Liver (tissue), 9 donors: ENCODE results near the gene FAU. TPM values are rescaled to one million over a fixed set of nuclear protein-coding genes. Genes with fewer than 3 reads are reported as not detected.

Experiments
- DNase-seq: peaks from one replicate; pipeline ENCODE4 v3.0.0-alpha.2; 2017; ENCODE audit warnings: low spot score
- H3K27ac ChIP-seq, 2 donors: one replicate each; pipeline ENCODE4 v1.7.0; 2013; ENCODE audit warnings: inconsistent platforms in 2 of 2, low read length in 2 of 2, control low read depth in 1 of 2, low read depth in 1 of 2, mild to moderate bottlenecking in 1 of 2
- H3K27me3 ChIP-seq, 4 donors: one replicate each; pipeline versions ENCODE4 v1.6.1 to v1.7.0; 2013; ENCODE audit warnings: low read length in 3 of 4, inconsistent platforms in 1 of 4, mild to moderate bottlenecking in 1 of 4, moderate library complexity in 1 of 4; ENCODE audit not compliant: control insufficient read depth in 4 of 4, insufficient read depth in 4 of 4
- H3K36me3 ChIP-seq, 4 donors: one replicate each; pipeline versions ENCODE4 v1.6.1 to v1.7.0; 2013; ENCODE audit warnings: low read length in 3 of 4, mild to moderate bottlenecking in 3 of 4, low read depth in 1 of 4, moderate library complexity in 1 of 4; ENCODE audit not compliant: control insufficient read depth in 4 of 4, insufficient read depth in 3 of 4
- H3K4me1 ChIP-seq, 4 donors: one replicate each; pipeline versions ENCODE4 v1.6.1 to v1.7.0; 2013; ENCODE audit warnings: low read length in 3 of 4, mild to moderate bottlenecking in 3 of 4, moderate library complexity in 1 of 4; ENCODE audit not compliant: control insufficient read depth in 4 of 4, insufficient read depth in 4 of 4
- H3K4me3 ChIP-seq, 3 donors: one replicate each; pipeline versions ENCODE4 v1.6.1 to v1.7.0; 2013; ENCODE audit warnings: low read length in 3 of 3, control low read depth in 1 of 3, low read depth in 1 of 3, mild to moderate bottlenecking in 1 of 3
- H3K9ac ChIP-seq, 2 donors: one replicate each; pipeline ENCODE4 v1.7.0; 2013; ENCODE audit warnings: low read length in 2 of 2, mild to moderate bottlenecking in 2 of 2, moderate library complexity in 2 of 2, control low read depth in 1 of 2, low read depth in 1 of 2
- H3K9me3 ChIP-seq, 4 donors: one replicate each; pipeline versions ENCODE4 v1.6.1 to v1.7.0; 2013; ENCODE audit warnings: low read length in 3 of 4; ENCODE audit not compliant: control insufficient read depth in 4 of 4
- ATF3 ChIP-seq: IDR thresholded peaks from 2 replicates; pipeline ENCODE4 v1.6.1; 2016; ENCODE audit warnings: antibody characterized with exemption
- CTCF ChIP-seq: fragments of 150-350 bp; IDR thresholded peaks from 2 replicates; pipeline ENCODE4 v1.5.1; 2017; ENCODE audit warnings: improper control_type of control experiment, low read depth, low read length; ENCODE audit not compliant: missing input control
- FOXA2 ChIP-seq: IDR thresholded peaks from 2 replicates; pipeline ENCODE4 v1.6.1; 2016; ENCODE audit warnings: antibody characterized with exemption
- GABPA ChIP-seq, 2 donors: IDR thresholded peaks in 1 of 2; conservative IDR thresholded peaks in 1 of 2; 2 replicates each; pipeline ENCODE4 v1.6.1; 2016; ENCODE audit warnings: antibody characterized with exemption in 2 of 2, mild to moderate bottlenecking in 1 of 2, moderate library complexity in 1 of 2
- HNF4A ChIP-seq, 2 donors: conservative IDR thresholded peaks; 2 replicates each; pipeline ENCODE4 v1.6.1; 2016; ENCODE audit warnings: antibody characterized with exemption in 2 of 2, mild to moderate bottlenecking in 2 of 2
- HNF4G ChIP-seq: IDR thresholded peaks from 2 replicates; pipeline ENCODE4 v1.6.1; 2016; ENCODE audit warnings: antibody characterized with exemption
- JUND ChIP-seq, 2 donors: IDR thresholded peaks; 2 replicates each; pipeline ENCODE4 v1.6.1; 2016; ENCODE audit warnings: antibody characterized with exemption in 2 of 2
- MAX ChIP-seq: IDR thresholded peaks from 2 replicates; pipeline ENCODE4 v1.6.1; 2016; ENCODE audit warnings: antibody characterized with exemption
- NR2F2 ChIP-seq: IDR thresholded peaks from 2 replicates; pipeline ENCODE4 v1.6.1; 2016; ENCODE audit warnings: antibody characterized with exemption
- RAD21 ChIP-seq, 2 donors: IDR thresholded peaks; 2 replicates each; pipeline ENCODE4 v1.6.1; 2016; ENCODE audit warnings: antibody characterized with exemption in 2 of 2, mild to moderate bottlenecking in 2 of 2
- REST ChIP-seq: IDR thresholded peaks from 2 replicates; pipeline ENCODE4 v1.6.1; 2016; ENCODE audit warnings: antibody characterized with exemption, mild to moderate bottlenecking
- SP1 ChIP-seq: IDR thresholded peaks from 2 replicates; pipeline ENCODE4 v1.6.1; 2018; ENCODE audit warnings: antibody characterized with exemption, mild to moderate bottlenecking
- TAF1 ChIP-seq: conservative IDR thresholded peaks from 2 replicates; pipeline ENCODE4 v1.6.1; 2016; ENCODE audit warnings: antibody characterized with exemption, mild to moderate bottlenecking
- YY1 ChIP-seq: IDR thresholded peaks from 2 replicates; pipeline ENCODE4 v1.6.1; 2016; ENCODE audit warnings: antibody characterized with exemption, mild to moderate bottlenecking
- WGBS: extraction: QIAGEN DNeasy Blood & Tissue Kit; methylation state at CpG from one replicate; pipeline ENCODE4 v1.1.7; 2013; 5-methylcytosine and 5-hydroxymethylcytosine counted together
- polyA plus RNA-seq, 2 donors: library from polyadenylated mRNA; stranded (reverse) in 1 of 2; unstranded in 1 of 2; fragments of 200-250 nt in 1 of 2; fragments of >200 nt in 1 of 2; fragmentation: Nextera tagmentation in 1 of 2; extraction: Ambion mirVana in 1 of 2; gene quantifications; one replicate each; pipeline versions ENCODE4 v1.2.1 to v1.2.3, GENCODE V29; 2013 to 2015
- total RNA-seq, 2 donors: library from RNA; depleted of rRNA; stranded (reverse); fragments of >200 nt; gene quantifications; one replicate each; pipeline ENCODE4 v1.2.3, GENCODE V29; 2014
- donor health status: healthy.
- donor health status: healthy.
- donor health status: healthy.
- donor health status: healthy.
- donor health status: healthy.

Gene FAU
- total and polyA plus RNA-seq, 4 donors = 199 to 535 (median 362) TPM

- TF ChIP-seq HNF4G (no peak), FOXA2 (no peak), HNF4A (conservative IDR thresholded peaks at IDR 0.05) (no peak), NR2F2 (no peak)
- H3K27me3 ChIP-seq = no peaks in the 10 kb centered on the region
- H3K36me3 ChIP-seq = peaks cover 43 to 83% (median 58%) of the 10 kb centered on the region in 4 donors
- no peaks in the 10 kb centered on the region for H3K9me3 ChIP-seq
- H3K4me1 ChIP-seq = peaks cover 0 to 28% (median 22%) of the 10 kb centered on the region in 4 donors
- no peak for DNase-seq
- H3K27ac ChIP-seq = no peak overlapping the region
- no peak overlapping the region for H3K9ac ChIP-seq
- no peak overlapping the region for H3K4me3 ChIP-seq
- WGBS = 90% methylated on average over 15 of the region's 15 CpGs
Measured at GRCh38 chr11:65128182-65129145, 6.5 kb upstream of the FAU start.

GRCh38 chr11:65127473-65128181 lies 5.7 kb upstream of the FAU start:
- TF ChIP-seq MAX = no peak
- TF ChIP-seq REST = no peak
- TF ChIP-seq SP1 = no peak
- TF ChIP-seq NR2F2 = no peak
- no peak for TF ChIP-seq ATF3
- no peak for TF ChIP-seq RAD21 (IDR thresholded peaks at IDR 0.05)
- TF ChIP-seq FOXA2 = no peak
- TF ChIP-seq YY1 = no peak
- no peak for TF ChIP-seq CTCF
- no peak for TF ChIP-seq HNF4A (conservative IDR thresholded peaks at IDR 0.05)
- TF ChIP-seq GABPA (IDR thresholded peaks at IDR 0.05 in 1 of 2, conservative IDR thresholded peaks at IDR 0.05 in 1 of 2) = no peak
- TF ChIP-seq TAF1 = no peak
- no peak for TF ChIP-seq JUND (IDR thresholded peaks at IDR 0.05)
- WGBS = 92% methylated on average over 12 of the region's 12 CpGs
- Histone ChIP-seq H3K9ac (no peak overlapping the region), H3K4me3 (no peak overlapping the region), H3K27ac (no peak overlapping the region), H3K27me3 (no peaks in the 10 kb centered on the region), H3K4me1 (peaks cover 0 to 26% (median 20%) of the 10 kb centered on the region in 4 donors), H3K36me3 (peaks cover 39 to 79% (median 55%) of the 10 kb centered on the region in 4 donors), H3K9me3 (no peaks in the 10 kb centered on the region)
- no peak for DNase-seq
